Tibial nerve (tissue), 4 donors: ENCODE results near the gene STH. TPM values are rescaled to one million over a fixed set of nuclear protein-coding genes. Genes with fewer than 3 reads are reported as not detected.

Experiments used
- DNase-seq, 2 donors: peaks; one replicate each; pipeline ENCODE4 v3.0.0-alpha.2; 2019; ENCODE audit warnings: low spot score in 2 of 2
- H3K27ac ChIP-seq, 4 donors: fragments of 200-600 bp; sonication (generic) in 3 of 4; one replicate each; pipeline ENCODE4 v1.5.1; 2017 to 2019; ENCODE audit warnings: mild to moderate bottlenecking in 1 of 4
- H3K27me3 ChIP-seq, 2 donors: fragments of 200-600 bp; sonication (generic) in 1 of 2; one replicate each; pipeline versions ENCODE4 v1.5.1 to v1.6.0; 2017 to 2019
- H3K36me3 ChIP-seq, 3 donors: fragments of 200-600 bp; sonication (generic); one replicate each; pipeline ENCODE4 v1.5.1; 2018 to 2019
- H3K4me1 ChIP-seq, 4 donors: fragments of 200-600 bp; sonication (generic) in 3 of 4; one replicate each; pipeline ENCODE4 v1.5.1; 2017 to 2019
- H3K4me3 ChIP-seq, 4 donors: fragments of 200-600 bp; sonication (generic) in 3 of 4; one replicate each; pipeline ENCODE4 v1.5.1; 2017 to 2019; ENCODE audit warnings: mild to moderate bottlenecking in 1 of 4, moderate library complexity in 1 of 4
- H3K9me3 ChIP-seq, 4 donors: fragments of 200-600 bp; sonication (generic) in 3 of 4; one replicate each; pipeline ENCODE4 v1.5.1; 2017 to 2019
- CTCF ChIP-seq, 5 experiments: fragments of 200-600 bp in 3 of 5; fragments of 450-650 bp in 2 of 5; sonication (generic) in 3 of 5; IDR thresholded peaks; one replicate each; pipeline ENCODE4 v1.5.1; 2016 to 2019; ENCODE audit warnings: antibody characterized with exemption in 5 of 5, mild to moderate bottlenecking in 3 of 5, moderate library complexity in 2 of 5
- EP300 ChIP-seq, 2 donors: sonication (generic); formaldehyde crosslinking; IDR thresholded peaks; one replicate each; pipeline ENCODE4 v1.6.1; 2017; ENCODE audit warnings: antibody characterized with exemption in 2 of 2, mild to moderate bottlenecking in 1 of 2
- POLR2A ChIP-seq, 2 donors: fragments of 450-650 bp; IDR thresholded peaks; one replicate each; pipeline ENCODE4 v1.6.1; 2017; ENCODE audit warnings: antibody characterized with exemption in 2 of 2, mild to moderate bottlenecking in 2 of 2, moderate library complexity in 2 of 2
- WGBS, 2 donors: methylation state at CpG; one replicate each; pipeline ENCODE4 v1.1.5; 2018; 5-methylcytosine and 5-hydroxymethylcytosine counted together
- total RNA-seq, 4 donors: library from RNA; depleted of rRNA; stranded (reverse); fragments of >200 nt; gene quantifications; one replicate each; pipeline ENCODE4 v1.1.0, GENCODE V29; 2016

STH gene
- total RNA-seq, 4 donors from 2014 or later = not detected

GRCh38 chr17:46027976-46028325, 28.9 kb downstream of the STH start:
- TF ChIP-seq CTCF (IDR thresholded peaks at IDR 0.05) = no peak
- TF ChIP-seq EP300 (IDR thresholded peaks at IDR 0.05) = no peak
- no peak for TF ChIP-seq POLR2A (IDR thresholded peaks at IDR 0.05)
- Histone ChIP-seq H3K4me1 (peaks cover 0 to 14% (median 0%) of the 10 kb centered on the region in 4 donors), H3K27me3 (no peaks in the 10 kb centered on the region), H3K27ac (peak overlapping the region in 1 of 4 donors; percentile 11), H3K4me3 (no peak overlapping the region), H3K9me3 (no peaks in the 10 kb centered on the region), H3K36me3 (peaks cover 5 to 88% (median 22%) of the 10 kb centered on the region in 3 donors)
- DNase-seq = no peak
- 64 to 65% methylated on average over 4 of the region's 4 CpGs for WGBS, 2 donors

- H3K36me3 ChIP-seq = peaks cover 7 to 89% (median 22%) of the 10 kb centered on the region in 3 donors
- H3K9me3 ChIP-seq = no peaks in the 10 kb centered on the region
- 53 to 56% methylated on average over 3 of the region's 3 CpGs for WGBS, 2 donors
Observed at GRCh38 chr17:46028374-46028773, 29.3 kb downstream of the STH start.

GRCh38 chr17:46028981-46029565, 30.0 kb downstream of the STH start:
- H3K27me3 ChIP-seq = no peaks in the 10 kb centered on the region
- H3K36me3 ChIP-seq = peaks cover 7 to 89% (median 28%) of the 10 kb centered on the region in 3 donors
- no peaks in the 10 kb centered on the region for H3K9me3 ChIP-seq
- no peak overlapping the region for H3K4me3 ChIP-seq
- no peak for DNase-seq
- TF ChIP-seq POLR2A (IDR thresholded peaks at IDR 0.05) = no peak
- no peak for TF ChIP-seq EP300 (IDR thresholded peaks at IDR 0.05)
- TF ChIP-seq CTCF (IDR thresholded peaks at IDR 0.05) = no peak
- 73 to 74% methylated on average over 4 of the region's 4 CpGs for WGBS, 2 donors
- no peak overlapping the region for H3K27ac ChIP-seq
- H3K4me1 ChIP-seq = peaks cover 0 to 14% (median 0%) of the 10 kb centered on the region in 4 donors

More at GRCh38 chr17:46028374-46028773, 29.3 kb downstream of the STH start:
- Histone ChIP-seq H3K4me1 (peaks cover 0 to 14% (median 0%) of the 10 kb centered on the region in 4 donors), H3K4me3 (no peak overlapping the region), H3K27ac (no peak overlapping the region), H3K27me3 (no peaks in the 10 kb centered on the region)
- no peak for TF ChIP-seq CTCF (IDR thresholded peaks at IDR 0.05)
- DNase-seq = no peak

GRCh38 chr17:46029627-46030026, 30.6 kb downstream of the STH start:
- no peak for DNase-seq
- WGBS, 2 donors = 89 to 93% methylated on average over 6 of the region's 6 CpGs
- Histone ChIP-seq H3K4me1 (peaks cover 0 to 14% (median 0%) of the 10 kb centered on the region in 4 donors), H3K27me3 (no peaks in the 10 kb centered on the region), H3K27ac (no peak overlapping the region), H3K4me3 (no peak overlapping the region), H3K36me3 (peaks cover 7 to 89% (median 34%) of the 10 kb centered on the region in 3 donors), H3K9me3 (no peaks in the 10 kb centered on the region)
- TF ChIP-seq CTCF (IDR thresholded peaks at IDR 0.05) = no peak

- WGBS, 2 donors = 74 to 86% methylated on average over 3 of the region's 3 CpGs
- Histone ChIP-seq H3K4me1 (peaks cover 0 to 14% (median 0%) of the 10 kb centered on the region in 4 donors), H3K27ac (no peak overlapping the region), H3K4me3 (no peak overlapping the region), H3K9me3 (no peaks in the 10 kb centered on the region), H3K27me3 (no peaks in the 10 kb centered on the region), H3K36me3 (peaks cover 7 to 94% (median 34%) of the 10 kb centered on the region in 3 donors)
- no peak for TF ChIP-seq EP300 (IDR thresholded peaks at IDR 0.05)
- TF ChIP-seq POLR2A (IDR thresholded peaks at IDR 0.05) = no peak
- no peak for TF ChIP-seq CTCF (IDR thresholded peaks at IDR 0.05)
- no peak for DNase-seq
Observed at GRCh38 chr17:46030752-46031151, 31.7 kb downstream of the STH start.
